ENCODE results near the gene ELK3.

- TF ChIP-seq CTCF (IDR thresholded peaks at IDR 0.05): no peak
- no peak for TF ChIP-seq POLR2AphosphoS5 (IDR thresholded peaks at IDR 0.05)
Observed at GRCh38 chr12:96265400-96265799, 71.2 kb downstream of the ELK3 start.
